ENCODE results near the gene RGS6.

The RGS6 gene

GRCh38 chr14:72525087-72525915 is 593.1 kb downstream of the RGS6 start:
- no peak for DNase-seq (ENCODE audit: low spot score)

GRCh38 chr14:72527591-72527990 is 595.4 kb downstream of the RGS6 start:
- no peak for DNase-seq (ENCODE audit: low spot score)

GRCh38 chr14:72528059-72528862 is 596.0 kb downstream of the RGS6 start:
- DNase-seq (ENCODE audit: low spot score), result no peak

GRCh38 chr14:72528863-72529175 is 596.6 kb downstream of the RGS6 start:
- DNase-seq (ENCODE audit: low spot score), result no peak

GRCh38 chr14:72532686-72533454 is 600.6 kb downstream of the RGS6 start:
- no peak for DNase-seq (ENCODE audit: low spot score)

- DNase-seq (ENCODE audit: low spot score), result peak; percentile 9
Measured at GRCh38 chr14:72535485-72535884, 603.3 kb downstream of the RGS6 start.

- DNase-seq (ENCODE audit: low spot score), result no peak
Measured at GRCh38 chr14:72538387-72538786, 606.2 kb downstream of the RGS6 start.

- no peak for DNase-seq (ENCODE audit: low spot score)
Measured at GRCh38 chr14:72539661-72540315, 607.6 kb downstream of the RGS6 start.

GRCh38 chr14:72540836-72541235 is 608.6 kb downstream of the RGS6 start:
- DNase-seq (ENCODE audit: low spot score), result no peak

GRCh38 chr14:72541546-72541945 is 609.3 kb downstream of the RGS6 start:
- DNase-seq (ENCODE audit: low spot score), result no peak

GRCh38 chr14:72543341-72543740 is 611.1 kb downstream of the RGS6 start:
- DNase-seq (ENCODE audit: low spot score), result no peak

- DNase-seq (ENCODE audit: low spot score), result no peak
Measured at GRCh38 chr14:72544615-72545387, 612.6 kb downstream of the RGS6 start.

- DNase-seq (ENCODE audit: low spot score), result no peak
Measured at GRCh38 chr14:72545411-72546311, 613.4 kb downstream of the RGS6 start.

GRCh38 chr14:72546344-72547016 is 614.3 kb downstream of the RGS6 start:
- DNase-seq (ENCODE audit: low spot score), result no peak

GRCh38 chr14:72547999-72548398 is 615.8 kb downstream of the RGS6 start:
- no peak for DNase-seq (ENCODE audit: low spot score)

GRCh38 chr14:72549026-72549425 is 616.8 kb downstream of the RGS6 start:
- no peak for DNase-seq (ENCODE audit: low spot score)

GRCh38 chr14:72549854-72550253 is 617.6 kb downstream of the RGS6 start:
- no peak for DNase-seq (ENCODE audit: low spot score)

GRCh38 chr14:72550513-72550912 is 618.3 kb downstream of the RGS6 start:
- DNase-seq (ENCODE audit: low spot score), result no peak

GRCh38 chr14:72552236-72552635 is 620.0 kb downstream of the RGS6 start:
- DNase-seq (ENCODE audit: low spot score), result no peak

GRCh38 chr14:72553161-72553560 is 620.9 kb downstream of the RGS6 start:
- DNase-seq (ENCODE audit: low spot score), result no peak

All from CD4-positive, alpha-beta T cell treated with Interleukin-6 at 100 ng/mL for 8 hours (primary cell).